Transverse colon (tissue), 4 donors: ENCODE results near the gene CREBBP. TPM values are rescaled to one million over a fixed set of nuclear protein-coding genes. Genes with fewer than 3 reads are reported as not detected.

Experiments
- DNase-seq: peaks from one replicate; pipeline ENCODE4 v3.0.0-alpha.2; 2019
- H3K27ac ChIP-seq, 4 donors: fragments of 200-600 bp; sonication (generic); 2 replicates each; pipeline ENCODE4 v1.5.1; 2016 to 2018; ENCODE audit warnings: inconsistent platforms in 4 of 4
- H3K27me3 ChIP-seq: fragments of 200-600 bp; sonication (generic); 2 replicates; pipeline ENCODE4 v1.5.1; 2017; ENCODE audit warnings: inconsistent platforms
- H3K36me3 ChIP-seq, 4 donors: fragments of 200-600 bp; sonication (generic); 2 replicates each; pipeline ENCODE4 v1.5.1; 2017 to 2019; ENCODE audit warnings: inconsistent platforms in 4 of 4
- H3K4me1 ChIP-seq, 4 donors: fragments of 200-600 bp; sonication (generic); 2 replicates each; pipeline ENCODE4 v1.5.1; 2017 to 2020; ENCODE audit warnings: inconsistent platforms in 4 of 4
- H3K4me3 ChIP-seq, 4 donors: fragments of 200-600 bp; sonication (generic); 1 replicate in 1 of 4; 2 replicates in 3 of 4; pipeline versions ENCODE4 v1.5.1 to v1.6.1; 2017 to 2019; ENCODE audit warnings: inconsistent platforms in 4 of 4
- H3K9me3 ChIP-seq, 2 donors: fragments of 200-600 bp; sonication (generic); 2 replicates each; pipeline ENCODE4 v1.5.1; 2017 to 2019; ENCODE audit warnings: inconsistent platforms in 2 of 2
- CTCF ChIP-seq, 5 experiments: fragments of 200-600 bp in 3 of 5; fragments of 450-650 bp in 2 of 5; sonication (generic) in 3 of 5; IDR thresholded peaks; 1 replicate in 2 of 5; 2 replicates in 3 of 5; pipeline ENCODE4 v1.5.1; 2016 to 2017; ENCODE audit warnings: antibody characterized with exemption in 5 of 5, inconsistent platforms in 3 of 5, mild to moderate bottlenecking in 2 of 5, moderate library complexity in 1 of 5
- EP300 ChIP-seq: sonication (generic); formaldehyde crosslinking; IDR thresholded peaks from one replicate; pipeline ENCODE4 v1.6.1; 2017; ENCODE audit warnings: antibody characterized with exemption, low read depth
- POLR2A ChIP-seq: fragments of 450-650 bp; IDR thresholded peaks from one replicate; pipeline ENCODE4 v1.6.1; 2016; ENCODE audit warnings: antibody characterized with exemption, mild to moderate bottlenecking, moderate library complexity
- POLR2AphosphoS5 ChIP-seq, 3 donors: sonication (generic); formaldehyde crosslinking; IDR thresholded peaks; one replicate each; pipeline ENCODE4 v1.6.1; 2016; ENCODE audit warnings: antibody characterized with exemption in 3 of 3
- WGBS, 2 donors: methylation state at CpG; one replicate each; pipeline ENCODE4 v1.1.5; 2018; ENCODE audit warnings: low coverage in 1 of 2; 5-methylcytosine and 5-hydroxymethylcytosine counted together
- in situ Hi-C, 4 donors: fragments of 200-750 bp; cut with MboI; loops; one replicate each; pipeline versions ENCODE4 v1.15.0 to v1.15.1; 2017; ENCODE audit warnings: low sequenced_read_pairs in 3 of 4, low pct_ligation_motif_present in 1 of 4, low pct_unique_long_range_greater_than_20kb in 1 of 4
- intact Hi-C: fragments of 100-400 bp; cut with DNase I; formaldehyde crosslinking; loops from one replicate; pipeline ENCODE4 v1.15.1; 2023; ENCODE audit warnings: low total_unique reads
- total RNA-seq, 4 donors: library from RNA; depleted of rRNA; stranded (reverse); fragments of >200 nt; gene quantifications; one replicate each; pipeline ENCODE4 v1.1.0, GENCODE V29; 2016

Gene CREBBP
- total RNA-seq, 4 donors from 2014 or later = 52.4 to 235 (median 98.7) TPM

DNA sequence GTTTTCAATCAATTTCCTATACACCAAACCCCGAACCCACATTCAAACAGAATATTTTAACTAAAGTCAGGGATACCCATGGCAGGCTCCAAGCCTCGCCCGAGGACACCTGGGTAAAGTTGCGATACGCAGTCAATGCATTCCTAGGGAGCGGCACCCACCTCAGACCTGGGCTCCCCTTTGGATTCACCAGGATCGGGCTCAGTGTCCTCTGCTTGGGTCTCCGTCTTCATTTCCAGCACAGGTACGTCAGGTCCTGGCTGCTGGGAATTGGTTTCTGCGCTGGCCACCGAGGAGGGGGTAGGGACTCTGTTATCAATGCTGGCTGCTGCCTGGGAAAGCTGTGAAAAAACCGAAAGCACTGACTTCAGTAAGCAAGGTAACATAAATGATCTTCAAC, 111.5 kb downstream of the CREBBP start:
- H3K27ac ChIP-seq = no peak overlapping the region
- TF ChIP-seq POLR2A (no peak), CTCF (IDR thresholded peaks at IDR 0.05) (no peak), EP300 (no peak), POLR2AphosphoS5 (IDR thresholded peaks at IDR 0.05) (no peak)
- 85 to 98% methylated on average over 4 to 12 of the region's 12 CpGs for WGBS, 2 donors

GRCh38 chr16:3767333-3767986, 113.1 kb downstream of the CREBBP start:
- 91 to 92% methylated on average over 7 to 9 of the region's 9 CpGs for WGBS, 2 donors
- Histone ChIP-seq H3K9me3 (no peaks in the 10 kb centered on the region), H3K4me1 (no peaks in the 10 kb centered on the region), H3K27ac (no peak overlapping the region), H3K27me3 (no peaks in the 10 kb centered on the region), H3K36me3 (peaks cover 0 to 79% (median 35%) of the 10 kb centered on the region in 4 donors), H3K4me3 (no peak overlapping the region)
- in situ Hi-C loops (no loop called here), intact Hi-C loops (no loop called here)
- no peak for DNase-seq
- no peak for TF ChIP-seq CTCF (IDR thresholded peaks at IDR 0.05)
- no peak for TF ChIP-seq EP300
- no peak for TF ChIP-seq POLR2A
- TF ChIP-seq POLR2AphosphoS5 (IDR thresholded peaks at IDR 0.05) = no peak

More for the DNA sequence above, 111.5 kb downstream of the CREBBP start:
- in situ Hi-C loops (no loop called here), intact Hi-C loops (no loop called here)
- no peaks in the 10 kb centered on the region for H3K27me3 ChIP-seq
- DNase-seq = no peak
- H3K4me1 ChIP-seq = no peaks in the 10 kb centered on the region
- H3K4me3 ChIP-seq = no peak overlapping the region
- H3K9me3 ChIP-seq = no peaks in the 10 kb centered on the region
- peaks cover 0 to 81% (median 39%) of the 10 kb centered on the region in 4 donors for H3K36me3 ChIP-seq

DNA sequence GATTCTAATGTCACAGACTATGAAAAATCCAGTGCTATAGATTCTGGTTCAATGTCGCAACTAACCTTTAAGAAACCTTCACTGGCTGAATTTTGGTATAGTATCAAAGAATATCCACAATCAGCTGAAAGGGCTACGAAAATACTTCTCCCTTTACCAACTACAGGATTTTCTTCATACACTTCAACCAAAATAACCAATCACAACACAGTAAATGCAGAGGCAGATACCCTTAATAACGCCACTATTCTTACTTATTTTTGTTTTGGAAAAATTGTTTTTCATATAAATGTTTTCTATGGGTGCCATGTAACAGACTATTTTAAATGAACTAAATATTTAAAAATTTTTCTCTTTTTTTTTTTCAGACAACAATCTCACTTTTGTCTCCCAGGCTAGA, 114.3 kb downstream of the CREBBP start:
- no peak for DNase-seq
- 94 to 100% methylated on average over 3 of the region's 3 CpGs for WGBS, 2 donors
- Histone ChIP-seq H3K9me3 (no peaks in the 10 kb centered on the region), H3K4me1 (no peaks in the 10 kb centered on the region), H3K4me3 (no peak overlapping the region), H3K36me3 (peaks cover 0 to 85% (median 35%) of the 10 kb centered on the region in 4 donors), H3K27me3 (no peaks in the 10 kb centered on the region), H3K27ac (no peak overlapping the region)
- intact Hi-C loops = no loop called here
- no peak for TF ChIP-seq POLR2AphosphoS5 (IDR thresholded peaks at IDR 0.05)
- no peak for TF ChIP-seq POLR2A
- in situ Hi-C loops = no loop called here

DNA sequence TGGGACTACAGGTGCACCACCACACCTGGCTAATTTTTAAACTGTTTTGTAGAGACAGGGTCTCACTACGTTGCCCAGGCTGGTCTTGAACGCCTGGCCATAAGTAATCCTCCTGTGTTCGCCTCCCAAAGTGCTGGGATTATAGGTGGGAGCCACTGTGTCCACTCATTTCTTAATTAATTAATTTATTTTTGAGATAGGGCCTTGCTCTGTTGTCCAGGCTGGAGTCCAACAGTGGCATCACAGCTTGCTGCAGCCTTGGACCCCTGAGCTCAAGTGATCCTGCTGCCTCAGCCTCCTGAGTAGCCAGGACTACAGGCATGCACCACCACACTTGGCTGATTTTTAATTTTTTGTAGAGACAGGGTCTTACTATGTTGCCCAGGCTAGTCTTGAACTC, 116.1 kb downstream of the CREBBP start:
- no peak overlapping the region for H3K27ac ChIP-seq
- in situ Hi-C loops (no loop called here), intact Hi-C loops (no loop called here)
- H3K27me3 ChIP-seq = no peaks in the 10 kb centered on the region
- no peaks in the 10 kb centered on the region for H3K4me1 ChIP-seq
- H3K4me3 ChIP-seq = no peak overlapping the region
- DNase-seq = no peak
- TF ChIP-seq POLR2AphosphoS5 (IDR thresholded peaks at IDR 0.05) = no peak
- no peak for TF ChIP-seq POLR2A
- no peak for TF ChIP-seq CTCF (IDR thresholded peaks at IDR 0.05)
- no peak for TF ChIP-seq EP300
- WGBS, 2 donors = 93% methylated on average over 3 of the region's 3 CpGs; no CpG with 5 or more reads in 1 of the 2 donors
- H3K36me3 ChIP-seq = peaks cover 0 to 70% (median 27%) of the 10 kb centered on the region in 4 donors
- no peaks in the 10 kb centered on the region for H3K9me3 ChIP-seq
